ENCODE data around the gene SOD2. TPM values are rescaled to one million over a fixed set of nuclear protein-coding genes. Genes with fewer than 3 reads are reported as not detected.

SOD2 gene
- total and polyA plus RNA-seq, 2 of the 13 experiments (the other 11 are each of a cell fraction or from before 2014, with no cell fraction given), result 304 to 309 TPM

GRCh38 chr6:159727717-159728445, 34.8 kb upstream of the SOD2 start (continued):
- TF ChIP-seq PBX2 (CRISPR knock-in tag; IDR thresholded peaks at IDR 0.05), result no peak
- 0 out of 2 replicates have a peak, but pooled peaks have one; percentile 36 for TF ChIP-seq THAP7 (CRISPR knock-in tag; IDR thresholded peaks at IDR 0.05)
- TF ChIP-seq KDM4B (CRISPR knock-in tag; IDR thresholded peaks at IDR 0.05), result 0 out of 2 replicates have a peak, but pooled peaks have one; percentile 11
- 0 out of 2 replicates have a peak, but pooled peaks have one; percentile 34 for TF ChIP-seq RXRA (CRISPR knock-in tag; IDR thresholded peaks at IDR 0.05)
- peak; percentile 68 for TF ChIP-seq AGO1 (IDR thresholded peaks at IDR 0.05; ENCODE audit: low read depth, low read length, poor library complexity, severe bottlenecking)
- no peak for TF ChIP-seq ZBED4 (CRISPR knock-in tag; IDR thresholded peaks at IDR 0.05; ENCODE audit: borderline replicate concordance)
- peak; percentile 21; the same call in 1 of the 2 replicates for TF ChIP-seq PPARG (CRISPR knock-in tag; conservative IDR thresholded peaks at IDR 0.05)
- TF ChIP-seq ZNF251 (CRISPR knock-in tag; IDR thresholded peaks at IDR 0.05), result no peak
- TF ChIP-seq DMTF1 (CRISPR knock-in tag; IDR thresholded peaks at IDR 0.05), result no peak
- peak; percentile 46; the same call in 1 of the 2 replicates for TF ChIP-seq ZNF362 (CRISPR knock-in tag; IDR thresholded peaks at IDR 0.05; ENCODE audit: borderline replicate concordance)
- TF ChIP-seq ZSCAN30 (CRISPR knock-in tag; IDR thresholded peaks at IDR 0.05), result 0 out of 2 replicates have a peak, but pooled peaks have one; percentile 66
- TF ChIP-seq FUBP1 (CRISPR knock-in tag; IDR thresholded peaks at IDR 0.05; ENCODE audit: borderline replicate concordance), result no peak
- TF ChIP-seq ZNF761 (CRISPR knock-in tag; conservative IDR thresholded peaks at IDR 0.05), result no peak
- TF ChIP-seq RFXAP (CRISPR knock-in tag; IDR thresholded peaks at IDR 0.05; ENCODE audit: borderline replicate concordance), result 0 out of 2 replicates have a peak, but pooled peaks have one; percentile 35
- TF ChIP-seq ZNF451 (CRISPR knock-in tag; IDR thresholded peaks at IDR 0.05), result no peak
- TF ChIP-seq BRCA1 (CRISPR knock-in tag; IDR thresholded peaks at IDR 0.05), result no peak
- 0 out of 2 replicates have a peak, but pooled peaks have one; percentile 44 for TF ChIP-seq ZNF878 (CRISPR knock-in tag; IDR thresholded peaks at IDR 0.05)
